T-helper 1 cell (primary cell): ENCODE measurements around the gene CACNB2.

Source experiments
- DNase-seq, 5 donors: peaks; one replicate each; pipeline ENCODE4 v3.0.0-alpha.2; 2012 to 2020

CACNB2 gene

GRCh38 chr10:18294633-18295032 is 154.4 kb downstream of the CACNB2 start:
- DNase-seq = no peak

- DNase-seq = no peak
These were observed 157.4 kb downstream of the CACNB2 start for GRCh38 chr10:18297659-18298058.

GRCh38 chr10:18298256-18298655 is 158.0 kb downstream of the CACNB2 start:
- no peak for DNase-seq

GRCh38 chr10:18303851-18304801 is 163.9 kb downstream of the CACNB2 start:
- DNase-seq = no peak

- DNase-seq = no peak
These were observed 165.8 kb downstream of the CACNB2 start for GRCh38 chr10:18306031-18306430.

- DNase-seq = no peak
These were observed 168.4 kb downstream of the CACNB2 start for GRCh38 chr10:18308600-18308999.

- no peak for DNase-seq
These were observed 170.5 kb downstream of the CACNB2 start for GRCh38 chr10:18310761-18311160.

GRCh38 chr10:18312374-18313139 is 172.3 kb downstream of the CACNB2 start:
- no peak for DNase-seq

- DNase-seq = no peak
These were observed 172.9 kb downstream of the CACNB2 start for GRCh38 chr10:18313140-18313530.

GRCh38 chr10:18313626-18314025 is 173.4 kb downstream of the CACNB2 start:
- no peak for DNase-seq

- no peak for DNase-seq
These were observed 179.4 kb downstream of the CACNB2 start for GRCh38 chr10:18319628-18320027.

GRCh38 chr10:18321371-18321770 is 181.1 kb downstream of the CACNB2 start:
- no peak for DNase-seq

- DNase-seq = no peak
These were observed 183.7 kb downstream of the CACNB2 start for GRCh38 chr10:18323916-18324315.

GRCh38 chr10:18325410-18325809 is 185.2 kb downstream of the CACNB2 start:
- no peak for DNase-seq

GRCh38 chr10:18325889-18326531 is 185.8 kb downstream of the CACNB2 start:
- DNase-seq = no peak

GRCh38 chr10:18328941-18329340 is 188.7 kb downstream of the CACNB2 start:
- DNase-seq = no peak

- no peak for DNase-seq
These were observed 191.8 kb downstream of the CACNB2 start for GRCh38 chr10:18332048-18332447.

- no peak for DNase-seq
These were observed 192.3 kb downstream of the CACNB2 start for GRCh38 chr10:18332484-18332883.

- DNase-seq = no peak
These were observed 193.4 kb downstream of the CACNB2 start for GRCh38 chr10:18333621-18334020.

- no peak for DNase-seq
These were observed 194.1 kb downstream of the CACNB2 start for GRCh38 chr10:18334116-18334867.

- DNase-seq = no peak
These were observed 200.3 kb downstream of the CACNB2 start for GRCh38 chr10:18340496-18341051.

- DNase-seq = no peak
These were observed 200.8 kb downstream of the CACNB2 start for GRCh38 chr10:18341055-18341454.
